OCI-LY7 (cell line): ENCODE data around the gene AGBL1. TPM values are rescaled to one million over a fixed set of nuclear protein-coding genes. Genes with fewer than 3 reads are reported as not detected.

ENCODE experiments used
- BruUV-seq: library from RNA; stranded (reverse); fragments of 400-500 nt; replicated peaks from 2 replicates; lab custom pipeline; 2021; lab: Mats Ljungman, UMichigan
- CTCF ChIA-PET: fragments of 300-600 bp; sonication (Branson Sonifier 250); formaldehyde crosslinking; loops from one replicate; lab custom pipeline; 2022; ENCODE audit warnings: antibody characterized with exemption; ENCODE audit not compliant: unreplicated experiment; lab: Charles Lee
- POLR2A ChIA-PET: fragments of 300-600 bp; sonication (Branson Sonifier 250); formaldehyde crosslinking; loops from one replicate; lab custom pipeline; 2022; ENCODE audit warnings: antibody characterized with exemption; lab: Charles Lee
- DNase-seq: peaks from one replicate; pipeline ENCODE4 v3.0.0-alpha.2; 2015; ENCODE audit warnings: low spot score
- H2AFZ ChIP-seq: fragments of 200-600 bp; sonication (generic), shearing (Covaris generic); 2 replicates; pipeline ENCODE4 v1.6.1; 2014; ENCODE audit warnings: mild to moderate bottlenecking, antibody characterized with exemption, low read length, moderate library complexity
- H3K27ac ChIP-seq: fragments of 200-600 bp; sonication (generic); 2 replicates; pipeline ENCODE4 v1.5.1; 2014; ENCODE audit warnings: mixed run types, low read depth, mild to moderate bottlenecking, moderate library complexity, low read length, inconsistent platforms; ENCODE audit not compliant: poor library complexity, severe bottlenecking
- H3K36me3 ChIP-seq: fragments of 200-600 bp; sonication (generic); 2 replicates; pipeline ENCODE4 v1.6.1; 2014; ENCODE audit warnings: mild to moderate bottlenecking, antibody characterized with exemption, low read length, moderate library complexity, mixed read lengths; ENCODE audit not compliant: insufficient read depth
- H3K4me1 ChIP-seq: fragments of 200-600 bp; sonication (generic); 2 replicates; pipeline ENCODE4 v1.5.1; 2014; ENCODE audit warnings: mild to moderate bottlenecking, low read length; ENCODE audit not compliant: insufficient read depth, poor library complexity, severe bottlenecking
- H3K4me2 ChIP-seq: fragments of 200-600 bp; sonication (generic); 2 replicates; pipeline ENCODE4 v1.6.1; 2014; ENCODE audit warnings: mild to moderate bottlenecking, low read length
- H3K4me3 ChIP-seq: fragments of 200-600 bp; sonication (generic); 2 replicates; pipeline ENCODE4 v1.5.1; 2014; ENCODE audit warnings: mild to moderate bottlenecking, low read depth, low read length; ENCODE audit not compliant: poor library complexity, severe bottlenecking
- H3K79me2 ChIP-seq: fragments of 200-600 bp; sonication (generic); 2 replicates; pipeline ENCODE4 v1.6.1; 2016; ENCODE audit warnings: low read depth, mild to moderate bottlenecking, low read length, moderate library complexity, mixed read lengths; ENCODE audit not compliant: insufficient read depth
- H3K9me2 ChIP-seq: fragments of 200-600 bp; sonication (generic); 2 replicates; pipeline ENCODE4 v1.6.1; 2016; ENCODE audit warnings: mild to moderate bottlenecking, low read length, mixed read lengths; ENCODE audit not compliant: insufficient read depth
- H3K9me3 ChIP-seq: fragments of 200-600 bp; sonication (generic); 2 replicates; pipeline ENCODE4 v1.6.1; 2014; ENCODE audit warnings: mild to moderate bottlenecking, mixed run types, low read length, mixed read lengths
- H4K20me1 ChIP-seq: fragments of 200-600 bp; sonication (generic); 2 replicates; pipeline ENCODE4 v1.6.1; 2014; ENCODE audit warnings: mild to moderate bottlenecking, antibody characterized with exemption, low read length, moderate library complexity, mixed read lengths; ENCODE audit not compliant: insufficient read depth
- EZH2phosphoT487 ChIP-seq: fragments of 200-600 bp; sonication (generic); IDR thresholded peaks from 2 replicates; pipeline ENCODE4 v1.6.1; 2018; ENCODE audit warnings: low read depth, borderline replicate concordance, mild to moderate bottlenecking, mixed run types, antibody characterized with exemption, low read length, moderate library complexity, mixed read lengths
- intact Hi-C: fragments of 100-400 bp; cut with micrococcal nuclease; formaldehyde crosslinking; loops from one replicate; pipeline ENCODE4 v1.10.0; 2022; ENCODE audit not compliant: unreplicated experiment
- total RNA-seq, 2 experiments: library from RNA; depleted of rRNA in 1 of 2; stranded (reverse); fragments of >200 nt in 1 of 2; shearing (Covaris generic) in 1 of 2; gene quantifications; 2 replicates each; pipeline ENCODE4 v1.2.3, GENCODE V29; 2014 to 2022
- TF ChIP-seq, protein P1 (sequence below): fragments of 200-600 bp; sonication (generic); conservative IDR thresholded peaks from 2 replicates; pipeline ENCODE4 v1.5.1; 2014; ENCODE audit warnings: mild to moderate bottlenecking, antibody characterized with exemption, low read length, moderate library complexity, mixed read lengths

AGBL1 gene
- total RNA-seq, 2 experiments from 2014 or later: not detected

DNA sequence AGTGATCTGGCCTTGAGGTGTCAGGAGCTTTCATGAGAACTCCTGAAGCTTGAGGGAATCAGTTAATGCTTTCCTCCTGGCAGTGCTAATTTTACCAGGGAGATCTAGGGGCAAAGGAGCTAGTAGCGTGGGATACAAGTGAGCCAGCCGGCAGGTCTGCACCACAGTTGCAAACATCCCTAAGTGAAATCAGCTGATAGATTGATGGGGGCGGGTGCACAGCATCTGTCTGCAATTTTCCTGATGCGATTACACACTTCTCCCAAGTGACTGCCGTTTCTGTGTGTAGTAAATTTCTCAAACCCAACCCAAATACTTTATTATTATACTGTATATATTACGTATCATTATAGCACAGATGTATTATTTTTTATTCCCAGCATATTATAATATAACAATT is 304.5 kb downstream of the AGBL1 start:
- Histone ChIP-seq H3K36me3 (no peaks in the 10 kb centered on the region), H3K9me2 (no peaks in the 10 kb centered on the region), H3K27ac (no peak overlapping the region), H3K9me3 (no peaks in the 10 kb centered on the region), H3K4me3 (no peak overlapping the region), H3K4me2 (no peak overlapping the region), H3K79me2 (no peaks in the 10 kb centered on the region), H2AFZ (no peak overlapping the region), H4K20me1 (no peaks in the 10 kb centered on the region), H3K4me1 (no peaks in the 10 kb centered on the region)
- TF ChIP-seq, protein P1, sequence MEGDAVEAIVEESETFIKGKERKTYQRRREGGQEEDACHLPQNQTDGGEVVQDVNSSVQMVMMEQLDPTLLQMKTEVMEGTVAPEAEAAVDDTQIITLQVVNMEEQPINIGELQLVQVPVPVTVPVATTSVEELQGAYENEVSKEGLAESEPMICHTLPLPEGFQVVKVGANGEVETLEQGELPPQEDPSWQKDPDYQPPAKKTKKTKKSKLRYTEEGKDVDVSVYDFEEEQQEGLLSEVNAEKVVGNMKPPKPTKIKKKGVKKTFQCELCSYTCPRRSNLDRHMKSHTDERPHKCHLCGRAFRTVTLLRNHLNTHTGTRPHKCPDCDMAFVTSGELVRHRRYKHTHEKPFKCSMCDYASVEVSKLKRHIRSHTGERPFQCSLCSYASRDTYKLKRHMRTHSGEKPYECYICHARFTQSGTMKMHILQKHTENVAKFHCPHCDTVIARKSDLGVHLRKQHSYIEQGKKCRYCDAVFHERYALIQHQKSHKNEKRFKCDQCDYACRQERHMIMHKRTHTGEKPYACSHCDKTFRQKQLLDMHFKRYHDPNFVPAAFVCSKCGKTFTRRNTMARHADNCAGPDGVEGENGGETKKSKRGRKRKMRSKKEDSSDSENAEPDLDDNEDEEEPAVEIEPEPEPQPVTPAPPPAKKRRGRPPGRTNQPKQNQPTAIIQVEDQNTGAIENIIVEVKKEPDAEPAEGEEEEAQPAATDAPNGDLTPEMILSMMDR: no peak
- no peak for TF ChIP-seq EZH2phosphoT487
- ChIA-PET POLR2A (no interaction called here), CTCF (no interaction called here)
- DNase-seq: no peak
- intact Hi-C loops: loop anchor here (10.0 kb wide), 1 partner anchor 61 kb away; no protein-coding TSS in a partner anchor
- BruUV-seq: no TSS peak

- intact Hi-C loops: no loop called here
- no TSS peak for BruUV-seq
- Histone ChIP-seq H3K9me2 (no peaks in the 10 kb centered on the region), H3K4me3 (no peak overlapping the region), H3K9me3 (no peaks in the 10 kb centered on the region), H4K20me1 (no peaks in the 10 kb centered on the region), H3K27ac (no peak overlapping the region), H3K79me2 (no peaks in the 10 kb centered on the region), H3K4me2 (no peak overlapping the region), H3K36me3 (no peaks in the 10 kb centered on the region), H3K4me1 (no peaks in the 10 kb centered on the region), H2AFZ (no peak overlapping the region)
- ChIA-PET CTCF (no interaction called here), POLR2A (no interaction called here)
- TF ChIP-seq, protein P1: no peak
- TF ChIP-seq EZH2phosphoT487: no peak
- no peak for DNase-seq
Observed at GRCh38 chr15:86392296-86392695, 312.6 kb downstream of the AGBL1 start.

GRCh38 chr15:86392874-86393273 is 313.2 kb downstream of the AGBL1 start:
- Histone ChIP-seq H2AFZ (no peak overlapping the region), H3K36me3 (no peaks in the 10 kb centered on the region), H3K4me1 (no peaks in the 10 kb centered on the region), H3K9me3 (no peaks in the 10 kb centered on the region), H3K4me3 (no peak overlapping the region), H4K20me1 (no peaks in the 10 kb centered on the region), H3K9me2 (no peaks in the 10 kb centered on the region), H3K79me2 (no peaks in the 10 kb centered on the region), H3K27ac (no peak overlapping the region), H3K4me2 (no peak overlapping the region)
- DNase-seq: no peak
- ChIA-PET CTCF (no interaction called here), POLR2A (interaction anchor here (1.3 kb wide), 1 partner anchor 16 kb away, joined by 3 read pairs; no protein-coding TSS in a partner anchor)
- intact Hi-C loops: no loop called here
- BruUV-seq: no TSS peak
- TF ChIP-seq, protein P1: no peak
- TF ChIP-seq EZH2phosphoT487: no peak
